H9 (cell line): ENCODE measurements around the gene LTK. TPM values are rescaled to one million over a fixed set of nuclear protein-coding genes. Genes with fewer than 3 reads are reported as not detected.

Source experiments
- DNase-seq: peaks from one replicate; pipeline ENCODE4 v3.0.0-alpha.2; 2017
- H2AFZ ChIP-seq: one replicate; pipeline ENCODE4 v1.6.1; 2013; ENCODE audit warnings: mild to moderate bottlenecking, low read length, control low read depth, moderate library complexity
- H2AK5ac ChIP-seq: 2 replicates; pipeline ENCODE4 v1.6.1; 2013; ENCODE audit warnings: low read length, control low read depth, mixed read lengths; ENCODE audit not compliant: insufficient read length
- H2BK120ac ChIP-seq: one replicate; pipeline ENCODE4 v1.6.1; 2013; ENCODE audit warnings: low read depth, mild to moderate bottlenecking, low read length, control low read depth, inconsistent platforms; ENCODE audit not compliant: poor library complexity, severe bottlenecking
- H2BK12ac ChIP-seq: 2 replicates; pipeline ENCODE4 v1.6.1; 2013; ENCODE audit warnings: low read length, control low read depth, mixed read lengths, low read depth; ENCODE audit not compliant: insufficient read length
- H2BK15ac ChIP-seq: 2 replicates; pipeline ENCODE4 v1.6.1; 2013; ENCODE audit warnings: low read depth, low read length, control low read depth
- H2BK20ac ChIP-seq: one replicate; pipeline ENCODE4 v1.6.1; 2013; ENCODE audit warnings: low read depth, mild to moderate bottlenecking, low read length, control low read depth, inconsistent platforms; ENCODE audit not compliant: poor library complexity, severe bottlenecking
- H2BK5ac ChIP-seq: 2 replicates; pipeline ENCODE4 v1.6.1; 2013; ENCODE audit warnings: low read length, control low read depth, mixed read lengths; ENCODE audit not compliant: insufficient read length
- H3K14ac ChIP-seq: 2 replicates; pipeline ENCODE4 v1.6.1; 2013; ENCODE audit warnings: low read length, control low read depth; ENCODE audit not compliant: insufficient read depth
- H3K18ac ChIP-seq: 2 replicates; pipeline ENCODE4 v1.6.1; 2013; ENCODE audit warnings: low read depth, mild to moderate bottlenecking, mixed read lengths, low read length, control low read depth; ENCODE audit not compliant: insufficient read length
- H3K23ac ChIP-seq: 2 replicates; pipeline ENCODE4 v1.6.1; 2013; ENCODE audit warnings: low read length, control low read depth, mixed read lengths, low read depth; ENCODE audit not compliant: insufficient read length
- H3K23me2 ChIP-seq: 2 replicates; pipeline ENCODE4 v1.6.1; 2013; ENCODE audit warnings: low read depth, mild to moderate bottlenecking, mixed read lengths, low read length, control low read depth; ENCODE audit not compliant: insufficient read length, poor library complexity, severe bottlenecking
- H3K27ac ChIP-seq: 2 replicates; pipeline ENCODE4 v1.5.1; 2013; ENCODE audit warnings: low read length, control low read depth, mixed read lengths, low read depth; ENCODE audit not compliant: insufficient read length
- H3K27me3 ChIP-seq: 2 replicates; pipeline ENCODE4 v1.6.1; 2013; ENCODE audit warnings: low read length, control low read depth, inconsistent platforms; ENCODE audit not compliant: insufficient read depth
- H3K4ac ChIP-seq: 2 replicates; pipeline ENCODE4 v1.6.1; 2013; ENCODE audit warnings: low read depth, mild to moderate bottlenecking, control low read depth, inconsistent platforms, low read length, moderate library complexity
- H3K4me1 ChIP-seq: 2 replicates; pipeline ENCODE4 v1.6.1; 2013; ENCODE audit warnings: low read length, control low read depth, inconsistent platforms; ENCODE audit not compliant: insufficient read depth
- H3K4me2 ChIP-seq: 2 replicates; pipeline ENCODE4 v1.6.1; 2013; ENCODE audit warnings: low read length, control low read depth, mixed read lengths; ENCODE audit not compliant: insufficient read length, insufficient read depth
- H3K56ac ChIP-seq: 2 replicates; pipeline ENCODE4 v1.6.1; 2013; ENCODE audit warnings: low read depth, mild to moderate bottlenecking, mixed read lengths, low read length, control low read depth; ENCODE audit not compliant: insufficient read length
- H3K79me1 ChIP-seq: 2 replicates; pipeline ENCODE4 v1.6.1; 2013; ENCODE audit warnings: low read depth, mild to moderate bottlenecking, moderate library complexity, low read length, control low read depth, inconsistent platforms; ENCODE audit not compliant: insufficient read depth, poor library complexity, severe bottlenecking
- H3K79me2 ChIP-seq: 2 replicates; pipeline ENCODE4 v1.6.1; 2013; ENCODE audit warnings: low read length, control low read depth, inconsistent platforms; ENCODE audit not compliant: insufficient read depth
- H3K9ac ChIP-seq: 2 replicates; pipeline ENCODE4 v1.6.1; 2013; ENCODE audit warnings: low read length, control low read depth, mixed read lengths; ENCODE audit not compliant: insufficient read length; ENCODE audit errors: extremely low read depth
- H3K9me3 ChIP-seq: one replicate; pipeline ENCODE4 v1.6.1; 2013; ENCODE audit warnings: low read depth, low read length, inconsistent platforms; ENCODE audit not compliant: control insufficient read depth
- H3T11ph ChIP-seq: one replicate; pipeline ENCODE4 v1.6.1; 2013; ENCODE audit warnings: mild to moderate bottlenecking, low read length, control low read depth, inconsistent platforms
- H4K20me1 ChIP-seq: one replicate; pipeline ENCODE4 v1.6.1; 2013; ENCODE audit not compliant: control insufficient read depth, insufficient read length, insufficient read depth
- H4K5ac ChIP-seq: 2 replicates; pipeline ENCODE4 v1.6.1; 2013; ENCODE audit warnings: low read depth, mild to moderate bottlenecking, mixed read lengths, low read length, control low read depth; ENCODE audit not compliant: insufficient read length
- H4K8ac ChIP-seq: replicated peaks from 2 replicates; pipeline ENCODE4 v1.6.1; 2013; ENCODE audit warnings: low read length, control low read depth, mixed read lengths, low read depth; ENCODE audit not compliant: insufficient read length
- H4K91ac ChIP-seq: 2 replicates; pipeline ENCODE4 v1.6.1; 2013; ENCODE audit warnings: low read depth, mild to moderate bottlenecking, moderate library complexity, mixed read lengths, low read length, control low read depth; ENCODE audit not compliant: insufficient read length
- H3K27ac Mint-ChIP-seq, 3 experiments: 2 replicates in 2 of 3; 3 replicates in 1 of 3; pipeline ENCODE4 v1.8.0; 2020 to 2021; ENCODE audit warnings: mixed read lengths in 3 of 3, mild to moderate bottlenecking in 1 of 3, moderate library complexity in 1 of 3
- H3K27me3 Mint-ChIP-seq: 2 replicates; pipeline ENCODE4 v1.8.0; 2021; ENCODE audit warnings: low read depth, mild to moderate bottlenecking, moderate library complexity, mixed read lengths
- H3K36me3 Mint-ChIP-seq, 3 experiments: 2 replicates in 2 of 3; 3 replicates in 1 of 3; pipeline ENCODE4 v1.8.0; 2020 to 2021; ENCODE audit warnings: low read depth in 3 of 3, mixed read lengths in 3 of 3; ENCODE audit not compliant: insufficient read depth in 1 of 3
- H3K4me1 Mint-ChIP-seq, 2 experiments: 2 replicates each; pipeline ENCODE4 v1.8.0; 2020; ENCODE audit warnings: mixed read lengths in 2 of 2
- H3K4me3 Mint-ChIP-seq, 2 experiments: 2 replicates in 1 of 2; 3 replicates in 1 of 2; pipeline ENCODE4 v1.8.0; 2020 to 2021; ENCODE audit warnings: mild to moderate bottlenecking in 2 of 2, mixed read lengths in 2 of 2, moderate library complexity in 1 of 2
- H3K9me3 Mint-ChIP-seq, 2 experiments: 2 replicates in 1 of 2; 3 replicates in 1 of 2; pipeline ENCODE4 v1.8.0; 2020; ENCODE audit warnings: mild to moderate bottlenecking in 2 of 2, mixed read lengths in 2 of 2, moderate library complexity in 1 of 2
- CTCF ChIP-seq: fragments of 200-600 bp; sonication (generic); conservative IDR thresholded peaks from 3 replicates; pipeline ENCODE4 v1.8.0; 2021; ENCODE audit warnings: antibody characterized with exemption, mild to moderate bottlenecking
- WGBS: extraction: QIAGEN DNeasy Blood & Tissue Kit; methylation state at CpG from one replicate; pipeline ENCODE4 v1.1.7; 2013; ENCODE audit warnings: missing lambda C conversion rate, low lambda C conversion rate, mixed read lengths; ENCODE audit not compliant: insufficient read length; ENCODE audit errors: extremely low coverage; 5-methylcytosine and 5-hydroxymethylcytosine counted together
- total RNA-seq: library from RNA; stranded (reverse); gene quantifications from 2 replicates; pipeline ENCODE4 v1.2.1, GENCODE V29; 2021

Gene LTK
- total RNA-seq, 1 experiment from 2014 or later: 0.31 TPM

- no peak overlapping the region for H3K27ac ChIP-seq
- no peak for TF ChIP-seq CTCF
- no peak overlapping the region for H2BK12ac ChIP-seq
- H3K18ac ChIP-seq: no peak overlapping the region
- H4K20me1 ChIP-seq: no peaks in the 10 kb centered on the region
- WGBS: no CpG with 5 or more reads among the region's 13 CpGs
- no peak overlapping the region for H3T11ph ChIP-seq
- no peak overlapping the region for H2BK15ac ChIP-seq
- H3K27me3 ChIP-seq: no peaks in the 10 kb centered on the region
- Mint-ChIP-seq H3K9me3 (no peaks in the 10 kb centered on the region), H3K36me3 (no peaks in the 10 kb centered on the region), H3K4me1 (peaks cover 8% of the 10 kb centered on the region in 2 experiments; a peak in 3 of 4 replicates), H3K27me3 (no peaks in the 10 kb centered on the region; the same call in none of the 2 replicates), H3K4me3 (no peak overlapping the region), H3K27ac (no peak overlapping the region)
- no peak overlapping the region for H4K91ac ChIP-seq
- no peak overlapping the region for H4K8ac ChIP-seq
- H3K23me2 ChIP-seq: no peaks in the 10 kb centered on the region
- no peak overlapping the region for H3K4me2 ChIP-seq
- no peak overlapping the region for H2BK20ac ChIP-seq
- no peak overlapping the region for H2AFZ ChIP-seq
- H3K79me1 ChIP-seq: no peaks in the 10 kb centered on the region
- H3K79me2 ChIP-seq: peaks cover 3% of the 10 kb centered on the region; the same call in 1 of the 2 replicates
- H3K9ac ChIP-seq: no peak overlapping the region
- no peaks in the 10 kb centered on the region for H3K4me1 ChIP-seq
- H3K23ac ChIP-seq: no peak overlapping the region
- H2BK120ac ChIP-seq: no peak overlapping the region
- H2BK5ac ChIP-seq: no peak overlapping the region
- no peak overlapping the region for H3K56ac ChIP-seq
- no peak overlapping the region for H4K5ac ChIP-seq
- DNase-seq: no peak
- H3K9me3 ChIP-seq: no peaks in the 10 kb centered on the region
- no peak overlapping the region for H3K14ac ChIP-seq
- no peak overlapping the region for H3K4ac ChIP-seq
- no peak overlapping the region for H2AK5ac ChIP-seq
These were observed 33.5 kb upstream of the LTK start for GRCh38 chr15:41546851-41547786.
